ENCODE data around the gene ATP8B4.
"Not testable (repeated sequence)": the region's sequence is repeated elsewhere in the genome, so short reads cannot be mapped to it uniquely, and the experiment has no call there.

ATP8B4 gene

GRCh38 chr15:49964551-49964950, 154.5 kb downstream of the ATP8B4 start:
- in situ Hi-C loops (cut with MboI; ENCODE audit: low sequenced_read_pairs) = no loop called here

- in situ Hi-C loops (cut with MboI; ENCODE audit: low sequenced_read_pairs) = no loop called here
Observed at GRCh38 chr15:49964061-49964460, 155.0 kb downstream of the ATP8B4 start.

GRCh38 chr15:49963033-49963772, 155.8 kb downstream of the ATP8B4 start:
- in situ Hi-C loops (cut with MboI; ENCODE audit: low sequenced_read_pairs) = not testable (repeated sequence)

GRCh38 chr15:49962044-49962602, 156.9 kb downstream of the ATP8B4 start:
- in situ Hi-C loops (cut with MboI; ENCODE audit: low sequenced_read_pairs) = no loop called here

- in situ Hi-C loops (cut with MboI; ENCODE audit: low sequenced_read_pairs) = no loop called here
Observed at GRCh38 chr15:49953421-49953820, 165.6 kb downstream of the ATP8B4 start.

GRCh38 chr15:49946681-49947080, 172.4 kb downstream of the ATP8B4 start:
- in situ Hi-C loops (cut with MboI; ENCODE audit: low sequenced_read_pairs) = no loop called here

- in situ Hi-C loops (cut with MboI; ENCODE audit: low sequenced_read_pairs) = no loop called here
Observed at GRCh38 chr15:49934487-49934886, 184.5 kb downstream of the ATP8B4 start.

GRCh38 chr15:49927189-49927861, 191.7 kb downstream of the ATP8B4 start:
- in situ Hi-C loops (cut with MboI; ENCODE audit: low sequenced_read_pairs) = no loop called here

- in situ Hi-C loops (cut with MboI; ENCODE audit: low sequenced_read_pairs) = no loop called here
Observed at GRCh38 chr15:49926740-49927139, 192.3 kb downstream of the ATP8B4 start.

GRCh38 chr15:49923671-49924070, 195.4 kb downstream of the ATP8B4 start:
- in situ Hi-C loops (cut with MboI; ENCODE audit: low sequenced_read_pairs) = no loop called here

- in situ Hi-C loops (cut with MboI; ENCODE audit: low sequenced_read_pairs) = no loop called here
Observed at GRCh38 chr15:49919034-49919433, 200.0 kb downstream of the ATP8B4 start.

- in situ Hi-C loops (cut with MboI; ENCODE audit: low sequenced_read_pairs) = no loop called here
Observed at GRCh38 chr15:49918121-49918520, 200.9 kb downstream of the ATP8B4 start.

GRCh38 chr15:49916998-49917397, 202.0 kb downstream of the ATP8B4 start:
- in situ Hi-C loops (cut with MboI; ENCODE audit: low sequenced_read_pairs) = no loop called here

GRCh38 chr15:49915822-49916221, 203.2 kb downstream of the ATP8B4 start:
- in situ Hi-C loops (cut with MboI; ENCODE audit: low sequenced_read_pairs) = no loop called here

- in situ Hi-C loops (cut with MboI; ENCODE audit: low sequenced_read_pairs) = no loop called here
Observed at GRCh38 chr15:49908933-49909295, 210.1 kb downstream of the ATP8B4 start.

GRCh38 chr15:49908236-49908932, 210.6 kb downstream of the ATP8B4 start:
- in situ Hi-C loops (cut with MboI; ENCODE audit: low sequenced_read_pairs) = no loop called here

- in situ Hi-C loops (cut with MboI; ENCODE audit: low sequenced_read_pairs) = no loop called here
Observed at GRCh38 chr15:49906966-49907365, 212.1 kb downstream of the ATP8B4 start.

- in situ Hi-C loops (cut with MboI; ENCODE audit: low sequenced_read_pairs) = no loop called here
Observed at GRCh38 chr15:49905221-49905620, 213.8 kb downstream of the ATP8B4 start.

GRCh38 chr15:49904296-49904695, 214.7 kb downstream of the ATP8B4 start:
- in situ Hi-C loops (cut with MboI; ENCODE audit: low sequenced_read_pairs) = no loop called here

- in situ Hi-C loops (cut with MboI; ENCODE audit: low sequenced_read_pairs) = no loop called here
Observed at GRCh38 chr15:49902685-49903501, 216.1 kb downstream of the ATP8B4 start.

Data from HL-60/S4 (cell line).